Measurements from ENCODE around the gene PWWP2A.

DNA sequence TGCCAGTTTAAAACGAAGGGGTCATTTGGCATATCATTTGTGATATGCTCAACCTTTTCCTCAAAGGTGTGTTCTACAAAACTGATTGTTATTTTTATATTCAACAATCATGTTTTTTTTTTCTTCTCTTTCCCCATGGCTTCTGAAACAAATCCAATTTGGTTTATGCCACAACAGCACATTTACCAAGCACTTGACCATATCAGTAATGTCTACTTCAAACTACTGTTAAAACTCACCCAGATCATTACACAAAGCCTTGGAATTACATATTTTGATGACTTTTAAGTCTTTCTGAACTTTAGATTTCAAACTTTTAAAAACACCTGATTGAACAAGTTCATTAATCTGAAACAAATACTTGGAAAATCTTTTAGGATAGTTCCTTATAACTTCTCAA lies 29.2 kb downstream of the PWWP2A start:
- TF ChIP-seq, protein P1, sequence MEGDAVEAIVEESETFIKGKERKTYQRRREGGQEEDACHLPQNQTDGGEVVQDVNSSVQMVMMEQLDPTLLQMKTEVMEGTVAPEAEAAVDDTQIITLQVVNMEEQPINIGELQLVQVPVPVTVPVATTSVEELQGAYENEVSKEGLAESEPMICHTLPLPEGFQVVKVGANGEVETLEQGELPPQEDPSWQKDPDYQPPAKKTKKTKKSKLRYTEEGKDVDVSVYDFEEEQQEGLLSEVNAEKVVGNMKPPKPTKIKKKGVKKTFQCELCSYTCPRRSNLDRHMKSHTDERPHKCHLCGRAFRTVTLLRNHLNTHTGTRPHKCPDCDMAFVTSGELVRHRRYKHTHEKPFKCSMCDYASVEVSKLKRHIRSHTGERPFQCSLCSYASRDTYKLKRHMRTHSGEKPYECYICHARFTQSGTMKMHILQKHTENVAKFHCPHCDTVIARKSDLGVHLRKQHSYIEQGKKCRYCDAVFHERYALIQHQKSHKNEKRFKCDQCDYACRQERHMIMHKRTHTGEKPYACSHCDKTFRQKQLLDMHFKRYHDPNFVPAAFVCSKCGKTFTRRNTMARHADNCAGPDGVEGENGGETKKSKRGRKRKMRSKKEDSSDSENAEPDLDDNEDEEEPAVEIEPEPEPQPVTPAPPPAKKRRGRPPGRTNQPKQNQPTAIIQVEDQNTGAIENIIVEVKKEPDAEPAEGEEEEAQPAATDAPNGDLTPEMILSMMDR (IDR thresholded peaks at IDR 0.05; ENCODE audit: control extremely low read depth in 1 of 3, insufficient read depth in 1 of 3, low read depth in 1 of 3, low read length in 3 of 3), result no peak
- TF ChIP-seq TBP (IDR thresholded peaks at IDR 0.05; ENCODE audit: low read depth, low read length) (no peak), YY1 (IDR thresholded peaks at IDR 0.05; ENCODE audit: low read depth, low read length) (no peak), BRCA1 (IDR thresholded peaks at IDR 0.05; ENCODE audit: low read depth, low read length) (no peak), JUND (IDR thresholded peaks at IDR 0.05; ENCODE audit: low read length) (no peak), CHD2 (IDR thresholded peaks at IDR 0.05; ENCODE audit: low read length) (no peak), TEAD4 (IDR thresholded peaks at IDR 0.05; ENCODE audit: low read depth, low read length) (no peak), USF2 (IDR thresholded peaks at IDR 0.05; ENCODE audit: low read length) (no peak), EZH2 (IDR thresholded peaks at IDR 0.05; ENCODE audit: low read depth, low read length, severe bottlenecking) (no peak), HDAC2 (IDR thresholded peaks at IDR 0.05; ENCODE audit: borderline replicate concordance in 1 of 2, low read depth in 2 of 2, low read length in 2 of 2) (no peak), EP300 (IDR thresholded peaks at IDR 0.05; ENCODE audit: borderline replicate concordance in 1 of 2, low read depth in 2 of 2, low read length in 2 of 2) (no peak), JUN (IDR thresholded peaks at IDR 0.05; ENCODE audit: low read depth, low read length) (no peak)
